HS-27A (cell line): Measurements from ENCODE around the gene OR5H2.

Experiments
- DNase-seq: peaks from one replicate; pipeline ENCODE4 v3.0.0-alpha.2; 2012; ENCODE audit warnings: low read depth, missing footprints

Gene OR5H2

DNA sequence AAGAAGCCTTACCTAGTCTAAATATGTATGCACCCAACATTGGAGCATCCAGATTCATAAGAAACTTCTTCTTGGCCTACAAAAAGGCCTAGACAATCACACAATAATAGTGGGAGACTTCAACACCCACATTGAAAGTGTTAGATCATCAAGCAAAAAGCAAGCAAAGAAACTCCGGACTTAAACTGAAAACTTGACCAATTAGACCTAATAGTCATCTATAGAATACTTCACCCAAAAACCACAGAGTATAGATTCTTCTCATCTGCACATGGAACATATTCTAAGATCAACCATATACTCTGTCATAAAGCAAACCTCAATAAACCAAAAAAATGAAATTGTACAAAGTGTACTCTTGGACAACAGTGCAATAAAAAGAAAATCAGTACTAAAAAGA is 49.0 kb downstream of the OR5H2 start:
- DNase-seq, result no peak
